Measurements from ENCODE around the gene EML3. TPM values are rescaled to one million over a fixed set of nuclear protein-coding genes. Genes with fewer than 3 reads are reported as not detected.

The EML3 gene
- total RNA-seq, 4 donors from 2014 or later = 64.9 to 138 (median 93.9) TPM

GRCh38 chr11:62556108-62556874 lies 56.3 kb downstream of the EML3 start:
- H3K27ac ChIP-seq = peak overlapping the region; percentile 75 to 98 (median 97)
- H3K4me3 ChIP-seq = peak overlapping the region; percentile 1 to 32 (median 10)
- peaks cover 0 to 22% (median 3%) of the 10 kb centered on the region in 3 donors for H3K36me3 ChIP-seq
- 12 to 14% methylated on average over 11 to 14 of the region's 14 CpGs for WGBS, 2 donors
- peaks cover 12 to 95% (median 70%) of the 10 kb centered on the region in 4 donors for H3K4me1 ChIP-seq
- peak; percentile 87 to 88 for DNase-seq (ENCODE audit: low spot score in 2 of 2)
- no peaks in the 10 kb centered on the region for H3K9me3 ChIP-seq
- TF ChIP-seq POLR2A (IDR thresholded peaks at IDR 0.05) (peak in 1 of 2 donors; percentile 14), CTCF (IDR thresholded peaks at IDR 0.05) (peak in 2 of 5 experiments; percentile 12 to 24), EP300 (IDR thresholded peaks at IDR 0.05) (peak in 1 of 2 donors; percentile 71)
- no peaks in the 10 kb centered on the region for H3K27me3 ChIP-seq

- WGBS, 2 donors = 9% methylated on average over 4 of the region's 4 CpGs
- peak in 1 of 2 donors; percentile 28 for TF ChIP-seq EP300 (IDR thresholded peaks at IDR 0.05)
- TF ChIP-seq POLR2A (IDR thresholded peaks at IDR 0.05) = no peak
- no peak for TF ChIP-seq CTCF (IDR thresholded peaks at IDR 0.05)
- H3K36me3 ChIP-seq = peaks cover 0 to 22% (median 3%) of the 10 kb centered on the region in 3 donors
- H3K9me3 ChIP-seq = no peaks in the 10 kb centered on the region
- H3K4me3 ChIP-seq = peak overlapping the region; percentile 1 to 32 (median 8)
- peak overlapping the region; percentile 75 to 98 (median 97) for H3K27ac ChIP-seq
- peaks cover 12 to 95% (median 70%) of the 10 kb centered on the region in 4 donors for H3K4me1 ChIP-seq
- no peaks in the 10 kb centered on the region for H3K27me3 ChIP-seq
- DNase-seq (ENCODE audit: low spot score in 2 of 2) = peak in 1 of 2 donors; percentile 31
These were observed 57.0 kb downstream of the EML3 start for GRCh38 chr11:62555464-62556107.

- Histone ChIP-seq H3K4me1 (peaks cover 12 to 95% (median 72%) of the 10 kb centered on the region in 4 donors), H3K27me3 (no peaks in the 10 kb centered on the region), H3K27ac (peak overlapping the region; percentile 75 to 98 (median 97)), H3K36me3 (peaks cover 0 to 18% (median 2%) of the 10 kb centered on the region in 3 donors), H3K9me3 (no peaks in the 10 kb centered on the region), H3K4me3 (no peak overlapping the region)
- DNase-seq (ENCODE audit: low spot score in 2 of 2) = peak in 1 of 2 donors; percentile 43
- TF ChIP-seq POLR2A (IDR thresholded peaks at IDR 0.05) = no peak
- TF ChIP-seq CTCF (IDR thresholded peaks at IDR 0.05) = no peak
- TF ChIP-seq EP300 (IDR thresholded peaks at IDR 0.05) = no peak
- WGBS, 2 donors = 50 to 72% methylated on average over 5 to 7 of the region's 7 CpGs
These were observed 58.0 kb downstream of the EML3 start for GRCh38 chr11:62554387-62555167.

GRCh38 chr11:62553839-62554361 lies 58.7 kb downstream of the EML3 start:
- Histone ChIP-seq H3K9me3 (no peaks in the 10 kb centered on the region), H3K4me1 (peaks cover 12 to 97% (median 77%) of the 10 kb centered on the region in 4 donors), H3K4me3 (peak overlapping the region in 3 of 4 donors; percentile 0 to 32 (median 10)), H3K36me3 (peaks cover 0 to 11% (median 0%) of the 10 kb centered on the region in 3 donors), H3K27ac (peak overlapping the region; percentile 75 to 98 (median 97)), H3K27me3 (no peaks in the 10 kb centered on the region)
- TF ChIP-seq POLR2A (IDR thresholded peaks at IDR 0.05) = no peak
- no peak for TF ChIP-seq EP300 (IDR thresholded peaks at IDR 0.05)
- no peak for TF ChIP-seq CTCF (IDR thresholded peaks at IDR 0.05)
- DNase-seq (ENCODE audit: low spot score in 2 of 2) = no peak
- 51 to 60% methylated on average over 8 of the region's 8 CpGs for WGBS, 2 donors
